Heart left ventricle (tissue), 16 donors: ENCODE measurements around the gene TMEM214. TPM values are rescaled to one million over a fixed set of nuclear protein-coding genes. Genes with fewer than 3 reads are reported as not detected.

ENCODE experiments used
- ATAC-seq, 4 donors: fragments of 200-7000 bp; cut with Tn5 transposase; one replicate each; pipeline ENCODE4 v1.9.1; 2020 to 2022; ENCODE audit warnings: moderate library complexity in 4 of 4, mild to moderate bottlenecking in 3 of 4, moderate number of reproducible peaks in 1 of 4
- DNase-seq, 5 donors: peaks; one replicate each; pipeline ENCODE4 v3.0.0-alpha.2; 2020
- H3K27ac ChIP-seq, 12 donors: fragments of 200-600 bp; sonication (generic) in 4 of 12; one replicate each; pipeline versions ENCODE4 v1.5.0 to v1.8.0; 2016 to 2022; ENCODE audit warnings: mild to moderate bottlenecking in 2 of 12
- H3K27me3 ChIP-seq, 9 donors: fragments of 200-600 bp; sonication (generic) in 2 of 9; one replicate each; pipeline versions ENCODE4 v1.5.1 to v1.8.0; 2016 to 2022; ENCODE audit warnings: mild to moderate bottlenecking in 3 of 9
- H3K36me3 ChIP-seq, 9 donors: fragments of 200-600 bp; sonication (generic) in 2 of 9; one replicate each; pipeline versions ENCODE4 v1.5.0 to v1.8.0; 2018 to 2022; ENCODE audit warnings: mild to moderate bottlenecking in 2 of 9
- H3K4me1 ChIP-seq, 12 donors: fragments of 200-600 bp; sonication (generic) in 4 of 12; one replicate each; pipeline versions ENCODE4 v1.5.0 to v1.8.0; 2016 to 2022; ENCODE audit warnings: mild to moderate bottlenecking in 3 of 12
- H3K4me3 ChIP-seq, 12 donors: fragments of 200-600 bp; sonication (generic) in 4 of 12; one replicate each; pipeline versions ENCODE4 v1.5.0 to v1.8.0; 2017 to 2022; ENCODE audit warnings: mild to moderate bottlenecking in 9 of 12, moderate library complexity in 4 of 12
- H3K9me3 ChIP-seq, 12 donors: fragments of 200-600 bp; sonication (generic) in 4 of 12; one replicate each; pipeline versions ENCODE4 v1.5.0 to v1.8.0; 2016 to 2022; ENCODE audit warnings: mild to moderate bottlenecking in 1 of 12
- POLR2A ChIP-seq, 2 donors: fragments of 450-650 bp; IDR thresholded peaks; one replicate each; pipeline ENCODE4 v1.6.1; 2017; ENCODE audit warnings: antibody characterized with exemption in 2 of 2, mild to moderate bottlenecking in 2 of 2, moderate library complexity in 2 of 2
- WGBS, 4 donors: extraction: QIAGEN DNeasy Blood & Tissue Kit in 2 of 4; methylation state at CpG; one replicate each; pipeline versions ENCODE4 v1.1.5 to v1.1.7; 2013 to 2018; 5-methylcytosine and 5-hydroxymethylcytosine counted together
- intact Hi-C, 10 donors: fragments of 100-400 bp; cut with DNase I; formaldehyde crosslinking; loops; one replicate each; pipeline versions ENCODE4 v1.11.1 to v1.14.2; 2022
- polyA plus RNA-seq, 2 donors: library from polyadenylated mRNA; stranded (reverse); fragments of 200-250 nt; gene quantifications; one replicate each; pipeline ENCODE4 v1.2.3, GENCODE V29; 2013
- total RNA-seq, 9 donors: library from RNA; depleted of rRNA in 2 of 9; stranded (reverse); fragments of >200 nt in 2 of 9; fragmentation: NEBNext Ultra II Directional in 3 of 9; extraction: Animal tissue kit (Norgen Biotek cat#: 25700) in 3 of 9; gene quantifications; one replicate each; pipeline versions ENCODE4 v1.1.0 to v1.2.4, GENCODE V29; 2016 to 2023
- TF ChIP-seq, protein P1 (sequence below), 12 donors: fragments of 200-600 bp; sonication (generic) in 4 of 12; IDR thresholded peaks; one replicate each; pipeline versions ENCODE4 v1.5.0 to v1.8.0; 2018 to 2022; ENCODE audit warnings: antibody characterized with exemption in 12 of 12, mild to moderate bottlenecking in 5 of 12
- donor health status: ischemic (EF 13 %, LVEDD 7.1; RV severe dilation, severe dysfunction).
- donor health status: healthy with polysubstance abuse.
- donor health status: DM: no; HTN: yes; CAD: no.
- donor health status: DM: no; HTN: no; CAD: no.
- donor health status: ischemic (EF 25% LVEDD 6.9; RV normal size, moderate dysfunction).
- donor health status: ischemic (EF 25% LVEDD 5.7; RV mildly dilated, moderate dysfunction).
- donor health status: healthy.
- donor health status: DM: yes; HTN: yes; CAD: no.
- donor health status: ischemic (EF 35%, LVEDD 5.7; RV mildly dilated, moderate dysfunction).
- donor health status: nonischemic (EF 11% LVEDD 7.7; RV severe dilation, severe dysfunction).
- donor health status: DM: yes; HTN: yes; CAD: no.
- donor health status: PGD.
- donor health status: ischemic (EF 29% LVEDD 5.4; RV normal size, mild dysfunction).
- donor health status: nonischemic (EF 23%, LVEDD 6.1; RV moderate dilation, normal function).

Gene TMEM214
- total and polyA plus RNA-seq, 11 donors: 18.3 to 58.0 (median 31.6) TPM

DNA sequence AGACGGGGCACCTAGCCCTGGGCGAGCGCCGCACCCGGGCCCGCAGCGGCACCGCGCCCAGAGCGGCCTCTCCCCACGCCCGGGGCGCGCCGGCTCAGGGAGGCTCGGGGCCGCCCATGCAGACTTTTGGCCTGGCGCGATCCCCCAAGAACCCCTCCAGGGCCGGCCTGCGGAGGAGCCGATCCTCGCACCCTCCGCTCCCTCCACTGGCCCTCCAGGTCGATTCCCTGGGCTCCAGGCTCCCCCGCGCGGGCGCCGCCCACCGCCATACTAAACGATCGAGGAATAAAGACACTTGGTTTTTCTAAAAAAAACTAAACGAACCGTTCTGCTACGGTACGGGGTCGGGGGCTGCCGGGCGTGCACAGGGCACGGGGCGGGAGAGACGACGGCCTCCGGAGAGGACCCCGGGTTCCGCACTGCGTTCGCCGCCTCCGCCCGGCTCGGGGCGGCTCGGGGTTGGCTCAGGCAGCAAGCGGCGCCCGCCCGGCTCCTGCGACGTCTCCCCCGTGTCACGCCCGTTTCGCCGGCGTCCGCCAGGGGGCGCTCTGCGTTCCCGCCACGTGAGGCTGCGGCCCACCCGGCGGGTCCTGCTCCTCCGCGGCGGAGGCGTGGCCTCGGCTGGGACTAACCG, 53.4 kb downstream of the TMEM214 start:
- TF ChIP-seq POLR2A (IDR thresholded peaks at IDR 0.05): peak in 1 of 2 donors; percentile 69
- TF ChIP-seq, protein P1, sequence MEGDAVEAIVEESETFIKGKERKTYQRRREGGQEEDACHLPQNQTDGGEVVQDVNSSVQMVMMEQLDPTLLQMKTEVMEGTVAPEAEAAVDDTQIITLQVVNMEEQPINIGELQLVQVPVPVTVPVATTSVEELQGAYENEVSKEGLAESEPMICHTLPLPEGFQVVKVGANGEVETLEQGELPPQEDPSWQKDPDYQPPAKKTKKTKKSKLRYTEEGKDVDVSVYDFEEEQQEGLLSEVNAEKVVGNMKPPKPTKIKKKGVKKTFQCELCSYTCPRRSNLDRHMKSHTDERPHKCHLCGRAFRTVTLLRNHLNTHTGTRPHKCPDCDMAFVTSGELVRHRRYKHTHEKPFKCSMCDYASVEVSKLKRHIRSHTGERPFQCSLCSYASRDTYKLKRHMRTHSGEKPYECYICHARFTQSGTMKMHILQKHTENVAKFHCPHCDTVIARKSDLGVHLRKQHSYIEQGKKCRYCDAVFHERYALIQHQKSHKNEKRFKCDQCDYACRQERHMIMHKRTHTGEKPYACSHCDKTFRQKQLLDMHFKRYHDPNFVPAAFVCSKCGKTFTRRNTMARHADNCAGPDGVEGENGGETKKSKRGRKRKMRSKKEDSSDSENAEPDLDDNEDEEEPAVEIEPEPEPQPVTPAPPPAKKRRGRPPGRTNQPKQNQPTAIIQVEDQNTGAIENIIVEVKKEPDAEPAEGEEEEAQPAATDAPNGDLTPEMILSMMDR (IDR thresholded peaks at IDR 0.05): peak; percentile 75 to 96 (median 94)
- DNase-seq (peak; percentile 94 to 98 (median 96)), ATAC-seq (peak; percentile 79 to 90 (median 88))
- H3K4me3 ChIP-seq: peak overlapping the region; percentile 54 to 88 (median 74)
- H3K27me3 ChIP-seq: no peaks in the 10 kb centered on the region
- H3K4me1 ChIP-seq: peaks cover 4 to 46% (median 28%) of the 10 kb centered on the region in 12 donors
- 0 to 1% (median 0%) methylated on average over 28 to 81 of the region's 81 CpGs for WGBS, 4 donors
- H3K9me3 ChIP-seq: no peaks in the 10 kb centered on the region
- peak overlapping the region; percentile 78 to 96 (median 94) for H3K27ac ChIP-seq
- intact Hi-C loops: loop anchor here in 9 of 10 donors (1.0 to 10.0 kb wide), 8 partner anchors 34 to 125 kb away; partner anchors contain the start of genes TMEM214 (in 5 of the 9) and AGBL5 (in 3 of the 9)
- H3K36me3 ChIP-seq: peaks cover 0 to 3% (median 0%) of the 10 kb centered on the region in 9 donors

DNA sequence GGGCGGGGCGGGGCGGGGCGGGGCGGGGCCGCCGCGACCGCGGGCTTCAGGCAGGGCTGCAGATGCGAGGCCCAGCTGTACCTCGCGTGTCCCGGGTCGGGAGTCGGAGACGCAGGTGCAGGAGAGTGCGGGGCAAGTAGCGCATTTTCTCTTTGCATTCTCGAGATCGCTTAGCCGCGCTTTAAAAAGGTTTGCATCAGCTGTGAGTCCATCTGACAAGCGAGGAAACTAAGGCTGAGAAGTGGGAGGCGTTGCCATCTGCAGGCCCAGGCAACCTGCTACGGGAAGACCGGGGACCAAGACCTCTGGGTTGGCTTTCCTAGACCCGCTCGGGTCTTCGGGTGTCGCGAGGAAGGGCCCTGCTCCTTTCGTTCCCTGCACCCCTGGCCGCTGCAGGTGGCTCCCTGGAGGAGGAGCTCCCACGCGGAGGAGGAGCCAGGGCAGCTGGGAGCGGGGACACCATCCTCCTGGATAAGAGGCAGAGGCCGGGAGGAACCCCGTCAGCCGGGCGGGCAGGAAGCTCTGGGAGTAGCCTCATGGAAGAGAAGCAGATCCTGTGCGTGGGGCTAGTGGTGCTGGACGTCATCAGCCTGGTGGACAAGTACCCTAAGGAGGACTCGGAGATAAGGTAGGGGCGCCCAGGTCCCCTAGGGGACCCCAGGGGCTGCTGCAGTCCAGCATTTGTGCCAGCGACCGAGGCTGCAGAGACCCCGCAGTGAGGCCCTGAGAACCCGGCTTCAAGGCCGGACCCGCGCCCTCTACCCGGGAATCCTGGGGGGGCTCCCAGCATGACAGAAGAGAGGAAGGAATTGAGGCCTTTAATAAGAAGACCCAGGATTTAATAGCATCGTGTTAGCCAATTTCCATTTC, 54.2 kb downstream of the TMEM214 start, which contains the start of gene KHK:
TSS of gene KHK (plus strand) at position 49 of the 870 bp plus-strand sequence. CDS start at position 537, 488 bp downstream.
- Histone ChIP-seq H3K4me1 (peaks cover 4 to 38% (median 21%) of the 10 kb centered on the region in 12 donors), H3K27me3 (no peaks in the 10 kb centered on the region), H3K36me3 (peaks cover 0 to 3% (median 0%) of the 10 kb centered on the region in 9 donors), H3K27ac (peak within 1 kb of the TSS; percentile 78 to 96 (median 94)), H3K4me3 (peak within 1 kb of the TSS; percentile 54 to 88 (median 74)), H3K9me3 (no peaks in the 10 kb centered on the region)
- intact Hi-C loops: loop anchor here in 9 of 10 donors (1.0 to 10.0 kb wide), 8 partner anchors 35 to 126 kb away; partner anchors contain the start of genes TMEM214 (in 5 of the 9) and AGBL5 (in 3 of the 9)
- TF ChIP-seq POLR2A (IDR thresholded peaks at IDR 0.05): no peak
- TF ChIP-seq, protein P1 (IDR thresholded peaks at IDR 0.05): peak in 2 of 12 donors; percentile 19 to 55
- peak; percentile 51 to 79 (median 65) for DNase-seq
- 5 to 18% (median 11%) methylated on average over 32 to 54 of the region's 54 CpGs for WGBS, 4 donors
- ATAC-seq: peak in 3 of 4 donors; percentile 0 to 50 (median 16)

DNA sequence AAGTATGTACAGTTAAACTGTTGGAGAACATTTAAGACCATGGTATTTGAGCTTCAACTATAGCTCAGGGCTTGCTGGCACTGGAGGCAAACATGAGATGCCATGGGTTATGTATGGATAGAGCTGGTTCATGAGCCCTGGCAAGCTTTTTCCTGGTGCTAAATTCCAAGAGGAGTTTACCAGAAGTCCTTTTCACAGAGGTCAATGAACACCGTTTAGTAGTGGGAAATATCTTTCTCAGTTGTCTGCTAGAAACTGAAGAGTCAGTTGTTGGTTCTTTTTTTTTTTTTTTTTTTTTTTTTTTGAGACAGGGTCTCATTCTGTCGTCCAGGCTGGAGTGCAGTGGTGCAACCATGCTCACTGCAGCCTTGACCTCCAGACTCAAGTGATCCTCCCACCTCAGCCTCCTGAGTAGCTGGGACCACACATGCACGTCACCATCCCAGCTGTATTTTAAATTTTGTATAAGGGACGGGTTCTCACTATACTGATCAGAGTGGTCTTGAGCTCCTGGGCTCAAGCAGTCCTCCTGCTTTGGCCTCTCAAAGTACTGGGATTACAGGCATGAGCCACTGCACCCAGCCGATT, 55.2 kb downstream of the TMEM214 start:
- intact Hi-C loops: loop anchor here in 8 of 10 donors (2.0 to 10.0 kb wide), 6 partner anchors 36 to 127 kb away; partner anchors contain the start of genes TMEM214 (in 5 of the 8) and AGBL5 (in 3 of the 8)
- no peaks in the 10 kb centered on the region for H3K27me3 ChIP-seq
- H3K4me1 ChIP-seq: peaks cover 4 to 32% (median 16%) of the 10 kb centered on the region in 12 donors

More for the DNA sequence above, 55.2 kb downstream of the TMEM214 start:
- 83 to 91% (median 84%) methylated on average over 5 of the region's 5 CpGs for WGBS, 4 donors
- TF ChIP-seq POLR2A (IDR thresholded peaks at IDR 0.05): no peak
- TF ChIP-seq, protein P1 (IDR thresholded peaks at IDR 0.05): no peak
- Histone ChIP-seq H3K9me3 (no peaks in the 10 kb centered on the region), H3K36me3 (no peaks in the 10 kb centered on the region), H3K27ac (no peak overlapping the region), H3K4me3 (peak overlapping the region in 1 of 12 donors; percentile 77)
- ATAC-seq: no peak
- DNase-seq: no peak
